AG09319 (cell line): ENCODE measurements around the gene CNKSR1.
A peak's percentile ranks its signal among the peaks of the same experiment; 100 is the strongest.
"Not testable (repeated sequence)": the region's sequence is repeated elsewhere in the genome, so short reads cannot be mapped to it uniquely, and the experiment has no call there.

Experiments
- DNase-seq: peaks from one replicate; pipeline ENCODE4 v3.0.0-alpha.2; 2010; ENCODE audit warnings: low read depth; ENCODE audit errors: extremely low read depth
- TF ChIP-seq, protein P1 (sequence below): IDR thresholded peaks from 2 replicates; pipeline ENCODE4 v1.5.1; 2011; ENCODE audit warnings: low read depth, mild to moderate bottlenecking, inconsistent platforms, low read length, moderate library complexity

The CNKSR1 gene

GRCh38 chr1:26220199-26220912, 43.1 kb downstream of the CNKSR1 start:
- no peak for DNase-seq

GRCh38 chr1:26221094-26221493, 43.8 kb downstream of the CNKSR1 start:
- no peak for DNase-seq

More at GRCh38 chr1:26220199-26220912, 43.1 kb downstream of the CNKSR1 start:
- TF ChIP-seq, protein P1, sequence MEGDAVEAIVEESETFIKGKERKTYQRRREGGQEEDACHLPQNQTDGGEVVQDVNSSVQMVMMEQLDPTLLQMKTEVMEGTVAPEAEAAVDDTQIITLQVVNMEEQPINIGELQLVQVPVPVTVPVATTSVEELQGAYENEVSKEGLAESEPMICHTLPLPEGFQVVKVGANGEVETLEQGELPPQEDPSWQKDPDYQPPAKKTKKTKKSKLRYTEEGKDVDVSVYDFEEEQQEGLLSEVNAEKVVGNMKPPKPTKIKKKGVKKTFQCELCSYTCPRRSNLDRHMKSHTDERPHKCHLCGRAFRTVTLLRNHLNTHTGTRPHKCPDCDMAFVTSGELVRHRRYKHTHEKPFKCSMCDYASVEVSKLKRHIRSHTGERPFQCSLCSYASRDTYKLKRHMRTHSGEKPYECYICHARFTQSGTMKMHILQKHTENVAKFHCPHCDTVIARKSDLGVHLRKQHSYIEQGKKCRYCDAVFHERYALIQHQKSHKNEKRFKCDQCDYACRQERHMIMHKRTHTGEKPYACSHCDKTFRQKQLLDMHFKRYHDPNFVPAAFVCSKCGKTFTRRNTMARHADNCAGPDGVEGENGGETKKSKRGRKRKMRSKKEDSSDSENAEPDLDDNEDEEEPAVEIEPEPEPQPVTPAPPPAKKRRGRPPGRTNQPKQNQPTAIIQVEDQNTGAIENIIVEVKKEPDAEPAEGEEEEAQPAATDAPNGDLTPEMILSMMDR = no peak

GRCh38 chr1:26224606-26225005, 47.3 kb downstream of the CNKSR1 start:
- no peak for DNase-seq

More at GRCh38 chr1:26221094-26221493, 43.8 kb downstream of the CNKSR1 start:
- TF ChIP-seq, protein P1 = no peak

GRCh38 chr1:26225033-26225831, 47.9 kb downstream of the CNKSR1 start:
- no peak for DNase-seq
- TF ChIP-seq, protein P1 = no peak

More at GRCh38 chr1:26224606-26225005, 47.3 kb downstream of the CNKSR1 start:
- TF ChIP-seq, protein P1 = no peak

DNA sequence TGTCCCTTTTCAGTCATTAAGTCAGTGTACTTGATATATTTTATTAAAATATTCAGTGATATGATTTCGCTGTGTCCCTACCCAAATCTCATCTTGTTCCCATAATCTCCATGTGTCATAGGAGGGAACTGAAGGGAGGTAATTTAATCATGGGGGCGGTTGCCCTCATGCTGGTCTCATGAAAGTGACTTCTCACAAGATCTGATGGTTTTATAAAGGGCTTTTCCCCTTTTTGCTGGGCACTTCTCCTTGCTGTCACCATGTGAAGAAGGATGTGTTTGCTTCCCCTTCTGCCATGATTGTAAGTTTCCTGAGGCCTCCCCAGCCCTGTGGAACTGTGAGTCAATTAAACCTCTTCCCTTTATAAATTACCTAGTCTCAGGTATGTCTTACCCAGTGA, 53.4 kb downstream of the CNKSR1 start:
- DNase-seq = not testable (repeated sequence)

- peak; percentile 95 for DNase-seq
- TF ChIP-seq, protein P1 = peak; percentile 88
Measured at GRCh38 chr1:26233903-26234643, 56.8 kb downstream of the CNKSR1 start, which contains the start of gene CEP85. Gene CEP85 (plus strand): TSS chr1:26234200. CDS start chr1:26239784, 5,584 bp downstream.

DNA sequence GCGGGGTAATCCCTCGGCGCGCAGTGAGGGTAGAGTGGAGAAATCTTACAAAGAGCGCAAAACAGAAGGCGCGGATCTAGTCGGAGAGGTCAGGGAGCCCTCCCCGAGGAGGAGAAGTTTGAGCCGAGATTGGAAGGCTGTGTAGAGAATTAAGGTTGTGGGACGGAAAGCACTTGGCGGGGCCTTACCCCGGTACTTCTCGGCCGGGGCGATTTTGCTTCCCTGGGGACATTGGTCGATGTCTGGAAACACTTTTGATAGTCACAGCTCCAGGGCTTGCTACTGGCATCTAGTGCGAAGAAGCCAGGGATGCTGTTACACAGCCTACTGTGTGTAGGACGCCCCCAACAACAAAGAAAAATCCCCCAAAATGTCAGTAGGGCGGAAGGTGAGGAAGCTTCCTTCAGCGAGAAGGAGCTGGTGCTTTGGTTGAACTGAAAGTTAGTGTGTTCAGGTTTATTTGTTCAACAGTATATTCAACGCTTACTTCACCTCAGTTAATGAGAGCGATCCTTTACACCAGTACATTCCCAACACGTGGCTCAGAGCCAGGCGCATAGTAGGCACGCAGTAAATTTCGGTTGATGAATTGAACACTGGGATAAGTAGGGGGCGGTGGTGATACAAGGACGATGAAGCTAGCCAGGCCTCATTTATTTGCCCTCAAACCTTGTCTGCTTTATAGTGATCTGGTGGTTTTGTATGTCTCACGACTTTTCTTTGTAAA, 57.5 kb downstream of the CNKSR1 start:
- DNase-seq = no peak

More for the DNA sequence above, 57.5 kb downstream of the CNKSR1 start:
- TF ChIP-seq, protein P1 = peak; percentile 15
